ENCODE results near the gene PITPNC1. TPM values are rescaled to one million over a fixed set of nuclear protein-coding genes. Genes with fewer than 3 reads are reported as not detected.

Gene PITPNC1
- total RNA-seq, 2 donors from 2014 or later = 10.8 to 20.4 TPM

DNA sequence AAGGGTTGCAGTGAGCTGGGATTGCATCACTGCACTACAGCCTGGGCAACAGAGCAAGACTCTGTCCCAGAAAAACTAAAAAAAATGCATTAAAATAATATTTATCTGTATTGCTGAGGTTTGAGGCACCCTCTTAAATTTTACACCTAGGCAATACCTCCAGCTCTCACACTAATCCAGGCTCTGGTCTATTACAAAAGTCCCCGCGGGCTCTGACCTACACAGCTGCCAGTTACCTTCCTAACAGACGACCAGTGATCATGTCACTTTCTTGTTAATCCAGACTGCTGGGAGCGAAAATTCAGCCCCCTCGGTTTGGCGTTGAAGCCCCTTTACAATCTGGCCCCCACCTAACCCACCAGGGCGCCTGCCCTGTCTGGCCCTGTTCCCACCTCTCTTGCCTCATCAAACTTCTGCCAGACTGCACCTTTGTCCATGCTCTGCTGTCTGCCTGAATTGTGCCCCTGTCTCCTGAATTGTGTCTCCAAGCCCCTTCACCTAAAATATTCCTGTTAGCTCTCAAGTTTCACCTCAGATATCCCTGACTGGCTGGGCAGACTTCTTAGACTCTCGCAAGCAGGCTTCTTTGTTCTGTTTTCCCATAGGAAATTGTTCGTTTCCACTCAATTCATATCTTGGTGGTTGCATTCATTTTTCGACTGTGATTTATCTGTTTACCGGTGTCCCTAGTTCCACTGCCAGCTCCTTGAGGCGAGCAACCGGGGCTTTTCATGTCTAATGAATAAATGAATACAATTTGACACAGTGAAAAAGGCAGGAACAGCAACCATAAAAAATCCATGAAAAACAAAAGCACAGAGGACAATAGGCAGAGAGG is 65.9 kb downstream of the PITPNC1 start:
- no peaks in the 10 kb centered on the region for H3K36me3 ChIP-seq
- intact Hi-C loops (cut with DNase I) = no loop called here
- no peak overlapping the region for H3K9ac ChIP-seq (ENCODE audit: low read depth in 2 of 2, low read length in 2 of 2)
- H3K9me3 ChIP-seq = no peaks in the 10 kb centered on the region
- TF ChIP-seq, protein P1, sequence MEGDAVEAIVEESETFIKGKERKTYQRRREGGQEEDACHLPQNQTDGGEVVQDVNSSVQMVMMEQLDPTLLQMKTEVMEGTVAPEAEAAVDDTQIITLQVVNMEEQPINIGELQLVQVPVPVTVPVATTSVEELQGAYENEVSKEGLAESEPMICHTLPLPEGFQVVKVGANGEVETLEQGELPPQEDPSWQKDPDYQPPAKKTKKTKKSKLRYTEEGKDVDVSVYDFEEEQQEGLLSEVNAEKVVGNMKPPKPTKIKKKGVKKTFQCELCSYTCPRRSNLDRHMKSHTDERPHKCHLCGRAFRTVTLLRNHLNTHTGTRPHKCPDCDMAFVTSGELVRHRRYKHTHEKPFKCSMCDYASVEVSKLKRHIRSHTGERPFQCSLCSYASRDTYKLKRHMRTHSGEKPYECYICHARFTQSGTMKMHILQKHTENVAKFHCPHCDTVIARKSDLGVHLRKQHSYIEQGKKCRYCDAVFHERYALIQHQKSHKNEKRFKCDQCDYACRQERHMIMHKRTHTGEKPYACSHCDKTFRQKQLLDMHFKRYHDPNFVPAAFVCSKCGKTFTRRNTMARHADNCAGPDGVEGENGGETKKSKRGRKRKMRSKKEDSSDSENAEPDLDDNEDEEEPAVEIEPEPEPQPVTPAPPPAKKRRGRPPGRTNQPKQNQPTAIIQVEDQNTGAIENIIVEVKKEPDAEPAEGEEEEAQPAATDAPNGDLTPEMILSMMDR (IDR thresholded peaks at IDR 0.05) = no peak
- H3K27me3 ChIP-seq = no peaks in the 10 kb centered on the region
- no peak overlapping the region for H3K27ac ChIP-seq
- H3K4me3 ChIP-seq = no peak overlapping the region
- DNase-seq = no peak
- no peaks in the 10 kb centered on the region for H3K4me1 ChIP-seq

DNA sequence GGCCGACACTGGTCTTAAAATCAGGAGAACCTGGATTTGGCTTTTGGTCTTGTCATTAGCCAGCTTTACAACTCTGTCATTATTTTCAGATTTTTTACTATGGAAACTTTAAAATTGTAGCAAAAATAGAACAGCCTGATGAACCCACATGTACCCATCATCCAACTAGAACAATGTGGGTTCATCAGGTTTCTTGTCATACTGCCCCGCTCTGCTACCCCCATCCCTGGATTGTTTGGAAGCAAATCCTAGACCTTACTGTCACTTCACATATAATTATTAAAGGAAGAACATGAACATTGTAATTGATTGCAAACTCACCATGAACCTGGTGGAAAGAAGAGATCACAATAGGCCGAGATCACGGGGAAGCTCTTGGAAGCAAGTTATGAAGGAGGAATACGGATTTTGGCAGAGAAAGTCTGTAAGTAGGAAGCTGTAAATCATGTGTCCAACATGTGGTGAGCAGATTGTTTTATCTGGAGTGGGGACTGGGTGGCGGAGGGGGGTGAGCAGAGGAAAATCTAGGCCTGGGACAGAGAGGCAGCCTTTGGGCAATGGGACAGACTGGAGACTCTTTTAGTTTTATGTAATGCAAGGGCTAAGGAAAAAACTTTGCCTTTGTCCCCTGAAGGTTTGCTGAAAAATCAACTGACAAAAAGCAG is 67.0 kb downstream of the PITPNC1 start:
- TF ChIP-seq, protein P1 (IDR thresholded peaks at IDR 0.05) = no peak
- H3K9ac ChIP-seq (ENCODE audit: low read depth in 2 of 2, low read length in 2 of 2) = peak overlapping the region in 1 of 2 donors; percentile 43
- no peaks in the 10 kb centered on the region for H3K4me1 ChIP-seq
- intact Hi-C loops (cut with DNase I) = no loop called here
- no peaks in the 10 kb centered on the region for H3K9me3 ChIP-seq
- DNase-seq = no peak
- no peaks in the 10 kb centered on the region for H3K27me3 ChIP-seq
- no peak overlapping the region for H3K27ac ChIP-seq
- no peaks in the 10 kb centered on the region for H3K36me3 ChIP-seq
- no peak overlapping the region for H3K4me3 ChIP-seq

DNA sequence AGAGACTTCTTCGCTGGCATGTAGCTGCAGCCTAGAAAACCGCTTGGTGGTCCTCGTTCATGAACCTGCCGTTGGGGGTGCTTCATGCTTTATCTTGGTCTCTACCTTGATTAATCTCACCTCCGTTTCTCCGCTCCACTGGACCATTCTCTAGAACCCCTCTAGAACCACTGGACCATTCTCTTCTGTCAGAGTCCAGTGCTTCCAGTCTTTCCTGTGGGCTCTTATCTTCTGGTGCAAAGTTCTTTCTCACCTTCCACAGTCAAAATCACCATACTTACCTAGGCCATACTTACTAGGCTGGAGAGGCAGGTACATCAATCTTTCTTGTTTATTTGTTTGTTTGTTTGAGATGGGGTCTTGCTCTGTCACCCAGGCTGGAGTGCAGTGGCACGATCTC is 71.4 kb downstream of the PITPNC1 start:
- no peak overlapping the region for H3K4me3 ChIP-seq
- H3K9ac ChIP-seq (ENCODE audit: low read depth in 2 of 2, low read length in 2 of 2) = no peak overlapping the region
- no peak for DNase-seq
- H3K4me1 ChIP-seq = no peaks in the 10 kb centered on the region
- H3K36me3 ChIP-seq = no peaks in the 10 kb centered on the region
- H3K9me3 ChIP-seq = no peaks in the 10 kb centered on the region
- TF ChIP-seq, protein P1 (IDR thresholded peaks at IDR 0.05) = no peak
- no peaks in the 10 kb centered on the region for H3K27me3 ChIP-seq
- intact Hi-C loops (cut with DNase I) = no loop called here
- no peak overlapping the region for H3K27ac ChIP-seq

DNA sequence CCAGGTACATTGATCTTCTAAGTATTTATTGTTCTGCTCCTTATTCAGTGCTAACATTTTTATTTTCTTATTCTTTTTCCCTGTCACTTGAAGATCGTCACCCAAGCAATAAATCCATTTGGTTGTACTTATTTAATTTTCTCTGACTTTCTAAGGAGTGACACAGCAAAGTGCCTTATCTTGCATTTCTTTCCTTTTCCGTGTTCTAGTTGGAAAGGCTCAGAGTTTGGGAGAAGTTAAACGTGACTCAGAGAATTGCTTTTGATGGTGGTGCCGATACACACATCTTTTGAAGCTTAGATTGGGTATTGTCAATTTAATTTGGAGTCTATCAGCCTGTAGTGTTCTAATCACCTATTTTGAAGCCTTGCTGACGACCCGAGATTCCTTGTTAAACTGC is 72.0 kb downstream of the PITPNC1 start:
- Histone ChIP-seq H3K27me3 (no peaks in the 10 kb centered on the region), H3K36me3 (no peaks in the 10 kb centered on the region), H3K4me3 (no peak overlapping the region), H3K27ac (no peak overlapping the region), H3K9ac (ENCODE audit: low read depth in 2 of 2, low read length in 2 of 2) (peak overlapping the region in 1 of 2 donors; percentile 8), H3K4me1 (no peaks in the 10 kb centered on the region), H3K9me3 (no peaks in the 10 kb centered on the region)
- intact Hi-C loops (cut with DNase I) = no loop called here
- no peak for DNase-seq
- TF ChIP-seq, protein P1 (IDR thresholded peaks at IDR 0.05) = no peak

DNA sequence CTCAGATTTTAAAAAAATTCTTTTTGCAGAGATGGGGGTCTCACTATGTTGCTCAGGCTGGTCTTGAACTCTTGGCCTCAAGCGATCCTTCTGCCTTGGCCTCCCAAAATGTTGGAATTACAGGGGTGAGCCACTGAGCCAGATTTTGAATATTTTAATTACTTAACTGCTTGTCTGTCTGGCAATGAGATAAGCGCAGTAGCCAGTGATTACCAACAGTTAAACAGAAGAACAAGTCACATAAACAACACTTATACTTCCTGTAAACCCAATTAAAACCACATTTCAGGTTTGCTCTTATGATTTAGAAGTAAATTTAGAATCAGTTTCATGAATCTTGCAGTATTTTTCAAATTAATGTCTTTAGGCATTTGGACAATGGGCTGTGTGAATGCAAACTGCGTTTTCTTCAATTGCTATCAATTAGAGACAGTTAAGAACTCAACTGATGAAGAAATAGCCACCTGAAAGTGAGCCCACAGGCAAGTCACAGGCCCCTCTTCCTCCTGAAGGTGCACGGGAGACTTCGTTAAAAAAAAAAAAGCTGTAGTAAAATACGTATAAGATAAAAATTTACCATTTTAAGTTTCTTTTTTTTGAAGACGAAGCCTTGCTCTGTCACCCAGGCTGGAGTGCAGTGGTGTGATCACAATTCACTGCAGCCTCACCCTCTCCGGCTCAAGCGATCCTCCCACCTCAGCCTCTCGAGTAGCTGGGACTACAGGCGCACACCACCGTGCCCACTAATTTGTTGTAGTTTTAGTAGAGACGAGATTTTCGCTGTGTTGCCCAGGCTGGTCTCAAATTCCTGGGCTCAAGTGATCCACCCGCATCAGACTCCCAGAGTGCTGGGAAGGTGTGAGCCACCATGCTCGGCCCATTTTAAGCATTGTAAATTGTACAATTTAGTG is 73.0 kb downstream of the PITPNC1 start:
- TF ChIP-seq, protein P1 (IDR thresholded peaks at IDR 0.05) = no peak
- no peaks in the 10 kb centered on the region for H3K36me3 ChIP-seq
- intact Hi-C loops (cut with DNase I) = no loop called here
- no peaks in the 10 kb centered on the region for H3K9me3 ChIP-seq
- H3K27ac ChIP-seq = no peak overlapping the region
- no peaks in the 10 kb centered on the region for H3K4me1 ChIP-seq
- H3K27me3 ChIP-seq = no peaks in the 10 kb centered on the region
- no peak for DNase-seq
- H3K9ac ChIP-seq (ENCODE audit: low read depth in 2 of 2, low read length in 2 of 2) = no peak overlapping the region
- no peak overlapping the region for H3K4me3 ChIP-seq

Measured in colonic mucosa (tissue), 4 donors.